SU-DHL-6 (cell line): ENCODE results near the gene GPR135.

Source experiments
- EZH2phosphoT487 ChIP-seq: fragments of 200-600 bp; sonication (generic), shearing (Covaris generic); conservative IDR thresholded peaks from 2 replicates; pipeline ENCODE4 v1.6.1; 2018; ENCODE audit warnings: mild to moderate bottlenecking, antibody characterized with exemption, low read length, moderate library complexity, mixed read lengths
- TF ChIP-seq, protein P1 (sequence below): fragments of 200-600 bp; sonication (generic); IDR thresholded peaks from one replicate; pipeline ENCODE4 v1.5.1; 2017; ENCODE audit warnings: antibody characterized with exemption, mild to moderate bottlenecking, low read length, moderate library complexity; ENCODE audit not compliant: insufficient read depth, poor library complexity, severe bottlenecking

DNA sequence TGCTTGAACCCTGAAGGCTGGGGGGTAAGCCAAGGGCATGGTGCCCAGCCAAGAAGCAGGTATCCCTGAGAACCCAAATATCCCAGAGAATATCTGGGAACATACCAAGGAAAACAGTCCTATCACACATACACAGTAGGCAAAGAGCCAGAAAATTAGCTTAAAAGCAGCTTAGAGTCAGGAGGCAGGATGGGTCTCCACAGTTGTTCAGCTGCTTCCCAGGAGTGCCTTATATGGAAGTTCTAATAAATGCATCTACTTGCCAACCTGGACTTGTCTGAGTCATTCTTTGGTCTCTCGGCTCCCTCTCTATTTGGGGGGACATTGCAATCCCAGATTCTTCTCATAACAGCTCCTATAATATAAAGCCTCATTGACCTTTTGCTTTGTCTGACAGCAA is 9.0 kb upstream of the GPR135 start:
- TF ChIP-seq, protein P1, sequence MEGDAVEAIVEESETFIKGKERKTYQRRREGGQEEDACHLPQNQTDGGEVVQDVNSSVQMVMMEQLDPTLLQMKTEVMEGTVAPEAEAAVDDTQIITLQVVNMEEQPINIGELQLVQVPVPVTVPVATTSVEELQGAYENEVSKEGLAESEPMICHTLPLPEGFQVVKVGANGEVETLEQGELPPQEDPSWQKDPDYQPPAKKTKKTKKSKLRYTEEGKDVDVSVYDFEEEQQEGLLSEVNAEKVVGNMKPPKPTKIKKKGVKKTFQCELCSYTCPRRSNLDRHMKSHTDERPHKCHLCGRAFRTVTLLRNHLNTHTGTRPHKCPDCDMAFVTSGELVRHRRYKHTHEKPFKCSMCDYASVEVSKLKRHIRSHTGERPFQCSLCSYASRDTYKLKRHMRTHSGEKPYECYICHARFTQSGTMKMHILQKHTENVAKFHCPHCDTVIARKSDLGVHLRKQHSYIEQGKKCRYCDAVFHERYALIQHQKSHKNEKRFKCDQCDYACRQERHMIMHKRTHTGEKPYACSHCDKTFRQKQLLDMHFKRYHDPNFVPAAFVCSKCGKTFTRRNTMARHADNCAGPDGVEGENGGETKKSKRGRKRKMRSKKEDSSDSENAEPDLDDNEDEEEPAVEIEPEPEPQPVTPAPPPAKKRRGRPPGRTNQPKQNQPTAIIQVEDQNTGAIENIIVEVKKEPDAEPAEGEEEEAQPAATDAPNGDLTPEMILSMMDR = no peak
- TF ChIP-seq EZH2phosphoT487 = no peak
